C4-2B (cell line): ENCODE measurements around the gene FAM131A.

ENCODE experiments used
- H3K27ac ChIP-seq: fragments of 450-650 bp; 2 replicates; pipeline ENCODE4 v1.5.1; 2017
- ZFX ChIP-seq: fragments of 450-650 bp; IDR thresholded peaks from 2 replicates; pipeline ENCODE4 v1.6.1; 2017
- TF ChIP-seq, protein P1 (sequence below): fragments of 450-650 bp; conservative IDR thresholded peaks from 2 replicates; pipeline ENCODE4 v1.5.1; 2017; ENCODE audit warnings: mild to moderate bottlenecking

Gene FAM131A

DNA sequence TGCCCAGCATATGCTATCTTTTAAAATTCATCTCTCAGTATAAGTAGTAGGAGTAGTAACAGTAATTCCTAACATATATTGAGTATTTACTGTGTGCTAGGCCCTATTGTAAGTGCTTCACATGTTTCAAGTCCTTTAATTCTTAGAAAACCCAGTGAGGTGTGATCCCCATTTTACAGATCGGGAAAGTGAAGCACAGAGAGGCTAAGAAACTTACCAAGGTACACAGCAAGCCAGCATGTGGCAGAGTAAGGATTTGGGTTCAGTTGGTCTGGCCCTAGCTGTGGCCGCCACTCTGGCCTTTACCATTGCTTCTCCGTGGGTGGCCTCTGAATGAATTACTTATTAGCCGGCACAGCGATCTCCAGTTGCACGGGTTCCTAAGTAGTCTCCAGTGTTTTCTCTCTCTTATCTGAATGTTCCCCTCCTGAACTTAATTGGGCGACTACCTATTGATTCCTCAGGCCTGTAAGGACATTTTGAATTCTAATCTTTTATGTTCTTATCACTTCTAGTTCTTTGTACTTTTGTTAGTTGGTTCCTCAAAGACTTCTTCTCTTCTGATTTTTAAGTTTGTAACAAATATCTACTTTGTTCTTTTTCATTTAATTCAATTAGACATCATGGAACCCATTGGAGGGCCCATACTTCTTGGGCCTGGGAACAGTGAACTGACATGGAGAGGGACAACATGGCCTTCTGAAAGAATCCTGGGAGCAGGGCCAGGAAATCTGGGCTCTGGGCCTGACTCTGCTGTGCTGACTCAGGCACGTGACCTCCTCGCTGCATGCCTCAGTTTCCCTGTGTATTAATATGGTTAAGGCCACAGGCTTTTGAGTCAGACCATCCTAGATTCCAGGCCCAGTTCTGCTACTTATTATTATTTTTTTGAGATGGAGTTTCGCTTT, 12.4 kb downstream of the FAM131A start:
- TF ChIP-seq ZFX, result no peak
- TF ChIP-seq, protein P1, sequence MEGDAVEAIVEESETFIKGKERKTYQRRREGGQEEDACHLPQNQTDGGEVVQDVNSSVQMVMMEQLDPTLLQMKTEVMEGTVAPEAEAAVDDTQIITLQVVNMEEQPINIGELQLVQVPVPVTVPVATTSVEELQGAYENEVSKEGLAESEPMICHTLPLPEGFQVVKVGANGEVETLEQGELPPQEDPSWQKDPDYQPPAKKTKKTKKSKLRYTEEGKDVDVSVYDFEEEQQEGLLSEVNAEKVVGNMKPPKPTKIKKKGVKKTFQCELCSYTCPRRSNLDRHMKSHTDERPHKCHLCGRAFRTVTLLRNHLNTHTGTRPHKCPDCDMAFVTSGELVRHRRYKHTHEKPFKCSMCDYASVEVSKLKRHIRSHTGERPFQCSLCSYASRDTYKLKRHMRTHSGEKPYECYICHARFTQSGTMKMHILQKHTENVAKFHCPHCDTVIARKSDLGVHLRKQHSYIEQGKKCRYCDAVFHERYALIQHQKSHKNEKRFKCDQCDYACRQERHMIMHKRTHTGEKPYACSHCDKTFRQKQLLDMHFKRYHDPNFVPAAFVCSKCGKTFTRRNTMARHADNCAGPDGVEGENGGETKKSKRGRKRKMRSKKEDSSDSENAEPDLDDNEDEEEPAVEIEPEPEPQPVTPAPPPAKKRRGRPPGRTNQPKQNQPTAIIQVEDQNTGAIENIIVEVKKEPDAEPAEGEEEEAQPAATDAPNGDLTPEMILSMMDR, result no peak
- H3K27ac ChIP-seq, result no peak overlapping the region

DNA sequence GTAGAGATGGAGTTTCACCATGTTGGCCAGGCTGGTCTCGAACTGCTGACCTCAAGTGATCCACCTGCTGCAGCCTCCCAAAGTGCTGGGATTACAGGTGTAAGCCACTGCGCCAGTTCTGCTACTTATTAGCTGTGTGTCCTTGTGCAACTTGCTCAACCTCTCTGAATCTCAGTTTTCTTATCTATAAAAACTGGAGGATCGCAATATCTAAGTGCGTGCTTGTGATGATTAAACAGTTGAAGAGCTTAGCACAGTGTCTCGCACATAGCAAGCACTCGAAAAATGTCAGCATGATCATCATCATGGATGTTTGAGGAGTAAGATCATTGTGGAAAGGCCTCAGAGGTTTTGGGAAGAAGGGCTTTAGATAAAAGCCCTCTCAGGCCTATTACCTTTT, 13.2 kb downstream of the FAM131A start:
- no peak overlapping the region for H3K27ac ChIP-seq
- TF ChIP-seq, protein P1, result no peak
- no peak for TF ChIP-seq ZFX

DNA sequence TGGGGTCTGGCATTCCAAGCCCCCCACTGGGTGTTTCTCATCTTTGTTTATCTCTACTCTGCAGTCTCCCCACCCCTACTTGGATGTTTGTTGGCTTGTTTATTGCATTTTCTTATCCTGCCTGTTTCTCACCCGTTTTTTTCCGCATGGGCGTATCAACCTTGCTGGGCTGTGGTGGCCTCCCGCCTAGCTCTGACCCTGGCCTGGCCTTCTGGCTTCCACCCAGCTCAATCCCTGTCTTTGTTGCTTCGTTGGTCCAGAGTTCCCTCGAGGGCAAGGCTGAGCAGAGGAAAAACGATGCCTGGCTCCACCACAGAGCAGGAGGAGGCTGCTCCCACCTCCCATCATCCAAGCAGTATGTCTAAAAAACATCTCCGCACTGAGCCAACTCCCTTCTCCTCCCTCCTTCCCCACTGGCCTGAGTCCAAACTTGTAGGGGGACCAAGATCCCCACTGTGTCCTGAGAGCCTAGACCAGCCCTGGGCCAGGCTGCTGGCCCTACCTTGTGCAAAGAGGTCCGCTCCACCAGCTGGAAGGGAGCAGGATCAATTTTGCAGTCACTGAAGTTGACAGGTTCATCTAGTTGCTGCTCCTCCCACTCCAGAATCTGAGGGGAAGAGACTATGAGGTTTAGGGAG, 14.2 kb downstream of the FAM131A start:
- TF ChIP-seq, protein P1, result no peak
- no peak for TF ChIP-seq ZFX
- no peak overlapping the region for H3K27ac ChIP-seq

DNA sequence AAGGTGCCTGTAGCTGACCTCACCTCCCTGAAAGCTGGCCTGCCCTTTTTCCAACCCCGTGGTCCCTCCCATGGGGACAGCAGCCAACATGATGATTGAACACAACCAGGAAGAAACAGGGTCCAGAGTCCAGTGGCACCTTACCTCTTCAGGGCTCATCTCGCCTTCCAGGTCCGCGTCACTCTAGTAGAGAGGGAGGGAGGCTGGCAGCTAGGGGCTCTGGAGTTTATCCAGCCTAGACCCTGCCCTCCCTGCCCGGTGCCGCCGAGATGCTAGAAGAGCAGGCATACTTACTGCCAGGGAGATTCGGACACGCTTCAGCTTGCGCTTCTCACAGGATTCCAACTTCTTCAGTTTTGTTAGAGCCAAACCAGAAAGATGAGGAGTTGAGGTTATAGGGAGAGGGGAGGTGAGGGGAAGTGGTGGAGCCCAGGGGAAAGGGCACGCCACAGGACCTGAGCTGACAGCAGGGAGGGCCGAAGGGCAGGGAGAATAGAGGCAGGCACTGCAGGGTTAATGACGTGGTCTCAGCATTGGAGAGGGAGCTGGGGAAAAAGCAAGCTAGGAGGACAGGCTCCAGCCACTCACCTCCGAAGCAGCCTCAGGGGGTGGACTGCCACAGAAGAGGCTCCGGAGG, 14.9 kb downstream of the FAM131A start:
- H3K27ac ChIP-seq, result no peak overlapping the region
- TF ChIP-seq, protein P1, result no peak
- TF ChIP-seq ZFX, result no peak

DNA sequence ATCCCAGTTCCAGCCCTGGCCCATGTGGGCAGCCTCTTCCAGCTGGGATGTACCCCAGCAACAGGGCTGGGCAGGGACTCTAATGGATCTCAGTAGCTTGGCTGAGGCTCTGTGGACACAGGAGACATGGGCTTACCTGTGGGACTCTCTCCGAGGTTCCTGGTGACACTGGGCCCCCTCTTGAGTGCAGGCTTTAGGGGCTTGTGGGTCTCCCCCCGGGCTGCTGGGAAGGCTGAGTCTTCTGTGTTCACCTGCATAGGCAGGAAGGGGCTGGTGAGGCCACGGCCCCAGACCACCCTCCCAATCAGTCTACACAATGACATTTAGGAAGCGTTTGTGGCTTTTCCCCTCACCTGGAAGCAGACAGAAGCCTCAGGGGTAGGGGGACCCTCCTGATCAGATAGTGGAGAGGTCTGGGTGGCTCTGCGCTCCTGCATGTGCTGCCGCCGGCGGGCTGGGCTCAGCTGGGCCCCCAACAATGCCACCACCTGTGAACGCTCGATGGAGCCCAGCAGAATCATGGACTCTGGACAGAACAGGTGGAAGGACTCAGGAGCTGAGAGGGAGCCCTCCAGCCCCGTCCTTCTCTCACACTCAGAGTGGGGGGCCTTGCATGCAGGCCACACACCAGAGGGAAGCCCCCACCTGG, 15.6 kb downstream of the FAM131A start:
- H3K27ac ChIP-seq, result no peak overlapping the region
- TF ChIP-seq ZFX, result no peak
- TF ChIP-seq, protein P1, result no peak

DNA sequence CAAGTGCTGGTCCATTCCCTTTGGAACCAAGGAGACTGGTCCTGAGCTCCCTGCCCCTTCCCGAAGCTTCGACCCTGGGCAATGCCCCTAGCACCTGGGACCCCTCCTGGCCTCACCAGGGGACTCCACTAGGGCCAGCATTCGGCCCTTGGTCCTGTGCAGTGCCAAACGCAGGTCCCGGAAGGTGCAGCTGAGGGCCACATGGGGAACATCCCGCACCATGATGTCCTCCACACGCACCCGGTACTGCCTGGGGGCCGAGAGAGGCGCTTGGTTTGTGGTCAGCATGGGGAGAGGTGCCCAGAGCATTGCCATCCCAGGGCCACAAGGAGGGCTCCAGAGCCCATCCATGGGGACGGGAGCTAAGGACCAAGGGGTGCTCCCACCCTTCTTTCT, 16.1 kb downstream of the FAM131A start:
- TF ChIP-seq, protein P1, result no peak
- TF ChIP-seq ZFX, result no peak
- no peak overlapping the region for H3K27ac ChIP-seq
